HG02642 (cell line): ENCODE results near the gene CDCP1.
A peak's percentile ranks its signal among the peaks of the same experiment; 100 is the strongest.

Source experiments
- ATAC-seq: cut with Tn5 transposase; IDR thresholded peaks from one replicate; pipeline ENCODE4 v1.9.1; 2021; ENCODE audit warnings: mild to moderate bottlenecking; ENCODE audit not compliant: unreplicated experiment, poor library complexity

The CDCP1 gene

DNA sequence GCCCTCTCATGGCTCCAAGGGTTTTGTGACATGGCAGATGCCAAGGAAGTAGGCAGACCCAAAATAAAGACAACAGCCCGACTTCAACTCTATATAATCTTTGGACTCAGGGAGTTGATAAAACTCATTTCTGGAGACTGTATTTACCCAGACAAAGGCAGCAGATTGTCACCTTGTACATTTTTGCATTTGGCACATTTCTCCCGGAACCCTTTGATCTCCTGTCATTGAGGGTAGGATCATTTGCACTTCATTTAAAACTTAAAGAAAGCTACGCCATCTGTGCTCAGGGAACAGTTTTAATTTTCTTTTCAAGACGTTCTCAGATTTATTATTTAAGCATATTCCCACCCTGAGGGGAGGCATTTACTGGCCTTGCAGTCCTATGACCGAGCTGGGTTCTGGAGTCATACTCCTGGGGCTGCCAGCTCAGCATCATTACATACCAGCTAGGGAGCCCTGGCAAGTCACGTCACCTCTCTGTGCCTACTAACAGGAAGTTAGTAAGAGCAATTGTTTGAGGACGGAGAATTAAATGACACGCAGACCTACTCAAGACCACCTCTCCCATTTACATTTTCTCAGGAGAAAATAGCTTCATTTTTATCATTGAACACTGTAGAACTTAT lies 5.9 kb downstream of the CDCP1 start:
- no peak for ATAC-seq

DNA sequence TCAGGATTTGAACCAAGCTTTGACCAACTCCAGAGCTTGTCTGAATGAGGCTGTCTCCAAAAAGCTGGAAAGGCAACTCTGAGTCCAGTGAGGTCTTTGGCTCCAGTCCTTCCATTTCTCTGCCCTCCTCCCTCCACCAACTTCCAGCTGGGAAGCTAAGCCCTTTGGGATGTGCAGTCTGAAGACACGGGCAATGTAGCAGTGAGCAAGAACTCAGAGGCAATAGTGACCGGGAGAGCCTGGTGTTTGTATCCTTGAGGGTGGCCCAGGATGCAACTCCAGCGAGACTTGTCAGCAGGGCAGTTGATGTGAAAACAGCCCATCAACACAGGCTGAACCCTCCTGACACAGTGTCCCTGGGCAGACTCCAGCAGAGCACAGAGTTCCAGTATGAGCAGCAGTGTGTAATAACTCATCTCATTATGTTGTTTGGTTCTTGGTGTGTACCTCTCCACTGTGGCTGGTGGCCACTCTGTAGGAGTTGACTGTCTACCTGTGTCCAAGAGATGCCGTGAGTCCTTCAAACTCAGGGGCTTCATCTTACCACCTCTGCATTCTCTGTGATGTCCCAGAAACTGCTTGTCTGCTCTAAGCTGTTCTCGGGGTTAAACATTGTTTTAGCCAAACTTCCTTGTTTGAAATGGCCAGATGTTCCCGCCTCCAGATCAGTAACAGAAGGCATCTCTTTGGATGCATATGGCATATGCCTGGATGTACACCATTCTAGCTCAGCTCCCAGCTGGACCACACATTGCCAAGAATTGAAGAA lies 6.6 kb downstream of the CDCP1 start:
- ATAC-seq: no peak

DNA sequence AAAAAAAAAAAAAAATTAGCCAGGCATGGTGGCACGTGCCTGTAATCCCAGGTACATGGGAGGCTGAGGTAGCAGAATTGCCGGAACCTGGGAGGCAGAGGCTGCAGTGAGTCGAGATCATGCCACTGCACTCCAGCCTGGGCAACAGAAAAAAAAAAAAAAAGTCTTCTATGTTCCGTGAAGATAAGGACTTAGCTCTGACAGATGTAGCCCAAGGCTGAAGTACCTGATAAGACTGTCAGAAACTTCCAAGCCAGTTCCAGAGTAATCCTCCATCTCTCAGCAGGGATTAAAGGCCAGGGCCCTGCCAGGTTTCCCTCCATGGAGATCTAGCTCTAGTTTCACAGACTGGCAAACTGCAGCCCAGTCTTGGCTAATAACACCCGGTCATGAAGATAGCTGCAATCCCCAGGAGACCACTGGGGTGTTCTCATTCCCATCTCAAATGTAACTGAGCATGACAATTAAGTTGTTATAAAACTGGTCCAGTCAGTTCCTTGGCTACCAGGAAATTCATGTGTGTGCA lies 8.5 kb downstream of the CDCP1 start:
- ATAC-seq: no peak

DNA sequence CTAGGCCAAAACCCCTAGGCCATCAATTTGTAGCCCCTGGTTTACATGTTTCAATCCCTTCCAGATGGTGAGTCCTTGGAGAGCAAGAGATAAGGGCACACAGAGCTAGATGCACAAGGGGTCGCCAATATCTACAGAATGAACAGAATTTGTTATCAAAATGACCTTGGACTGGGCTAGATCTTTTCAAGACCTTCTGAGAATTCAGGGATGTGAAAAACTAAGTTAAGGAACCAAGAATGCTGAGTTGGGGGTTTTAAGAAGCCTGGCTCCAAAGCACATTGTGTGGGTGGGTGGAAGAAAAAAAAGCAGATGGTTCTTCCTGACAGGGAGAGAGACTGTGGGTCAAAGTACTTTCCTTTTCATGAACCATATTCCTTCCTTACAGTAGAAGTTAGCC lies 10.2 kb downstream of the CDCP1 start:
- ATAC-seq: no peak

DNA sequence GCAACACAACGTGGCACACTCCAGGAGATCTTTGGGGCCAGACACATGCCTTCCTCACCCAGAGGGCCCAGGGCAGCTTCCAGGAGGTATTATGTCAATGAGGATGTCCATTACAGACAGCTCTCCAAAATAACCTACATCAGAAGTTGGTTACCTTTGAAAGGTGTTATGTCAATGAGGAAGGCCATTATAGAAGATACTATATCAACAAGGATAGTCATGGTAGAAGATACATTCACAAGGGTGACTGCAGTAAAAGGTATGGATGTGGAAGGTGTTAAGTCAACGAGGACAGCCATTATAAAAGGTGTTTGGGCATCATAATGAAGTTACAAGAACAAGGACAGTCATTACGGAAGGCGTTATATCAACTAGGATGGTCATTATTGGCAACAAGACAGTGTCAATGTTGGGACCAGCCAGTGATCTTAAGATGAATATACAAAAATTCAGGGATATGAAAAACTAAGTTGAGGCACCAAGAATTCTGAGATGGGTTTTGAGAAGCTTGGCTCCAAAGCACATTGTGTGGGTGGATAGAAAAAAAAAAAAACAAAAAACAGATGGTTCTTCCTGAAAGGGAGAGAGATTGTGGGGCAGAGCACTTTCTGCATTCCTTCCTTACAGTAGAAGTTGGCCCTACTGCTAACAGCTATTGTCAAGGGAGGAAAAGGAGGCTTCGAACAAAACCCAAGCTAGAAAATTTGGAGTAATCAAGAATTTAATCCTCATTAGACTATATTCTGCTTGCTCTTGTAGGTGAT lies 11.2 kb downstream of the CDCP1 start:
- no peak for ATAC-seq

DNA sequence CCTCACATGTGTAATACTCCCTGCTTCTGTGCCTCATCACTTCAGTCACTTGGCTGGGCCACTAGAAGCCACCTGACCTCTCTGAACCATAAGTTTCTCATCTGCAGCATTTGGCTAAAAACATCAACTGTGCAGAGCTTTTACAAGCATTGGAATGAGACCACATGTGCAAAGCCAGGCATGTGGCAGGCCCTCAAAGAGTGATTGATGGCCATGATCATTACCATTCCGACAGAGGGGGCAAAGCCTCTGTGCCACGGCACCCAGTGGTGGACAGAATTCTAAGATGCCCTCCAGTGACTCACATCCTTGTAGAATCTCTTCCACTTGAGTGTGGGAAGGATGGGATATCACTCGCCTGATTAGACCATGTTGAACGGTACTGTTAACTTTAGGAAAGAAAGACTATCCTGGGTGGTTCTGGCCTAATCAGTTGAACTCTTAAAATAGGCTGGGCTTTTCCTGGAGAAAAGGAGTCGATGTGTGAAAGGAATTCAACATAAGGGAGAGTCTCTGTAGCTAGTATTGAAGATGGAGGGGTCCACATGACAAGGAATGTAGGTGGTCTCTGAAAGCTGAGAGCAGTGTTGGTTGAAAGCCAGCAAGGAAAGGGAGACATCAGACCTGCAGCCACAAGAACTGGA lies 13.5 kb downstream of the CDCP1 start:
- no peak for ATAC-seq

DNA sequence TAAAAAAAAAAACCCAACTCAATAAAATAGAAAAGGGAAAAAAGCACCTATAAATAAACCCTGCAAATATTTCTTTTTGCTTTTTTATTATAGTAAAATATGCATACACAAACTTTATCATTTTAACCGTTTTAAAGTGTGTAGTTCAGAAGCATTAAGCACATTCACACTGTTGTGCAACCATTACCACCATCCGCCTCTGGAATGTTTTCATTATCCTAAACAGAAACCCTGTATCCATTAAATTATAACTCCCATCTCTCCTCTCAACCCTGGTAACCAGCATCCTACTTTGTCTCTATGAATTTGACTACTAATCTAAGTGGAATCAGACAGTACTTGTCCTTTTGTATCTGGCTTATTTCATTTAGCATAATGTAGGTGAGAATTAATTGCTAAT lies 15.0 kb downstream of the CDCP1 start:
- no peak for ATAC-seq

DNA sequence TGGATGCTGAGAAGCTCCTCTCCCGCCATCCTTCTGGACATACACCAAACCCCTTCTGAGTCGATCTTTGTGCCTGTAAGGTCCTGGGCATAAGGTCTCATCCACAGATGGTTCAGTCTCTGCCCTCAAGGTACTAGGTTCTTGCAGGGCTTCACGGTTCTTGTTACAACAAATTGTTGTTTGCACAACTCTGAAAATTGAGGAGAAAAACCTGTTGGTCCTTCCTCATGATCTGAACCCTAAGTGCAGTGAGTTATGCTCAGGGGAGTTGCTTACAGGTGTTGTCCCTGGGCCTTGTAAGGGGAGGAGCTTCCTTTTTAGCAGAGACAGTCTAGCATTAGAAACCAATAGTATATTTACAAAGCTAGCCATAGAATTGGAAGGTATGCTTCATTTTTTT lies 15.7 kb downstream of the CDCP1 start:
- no peak for ATAC-seq

DNA sequence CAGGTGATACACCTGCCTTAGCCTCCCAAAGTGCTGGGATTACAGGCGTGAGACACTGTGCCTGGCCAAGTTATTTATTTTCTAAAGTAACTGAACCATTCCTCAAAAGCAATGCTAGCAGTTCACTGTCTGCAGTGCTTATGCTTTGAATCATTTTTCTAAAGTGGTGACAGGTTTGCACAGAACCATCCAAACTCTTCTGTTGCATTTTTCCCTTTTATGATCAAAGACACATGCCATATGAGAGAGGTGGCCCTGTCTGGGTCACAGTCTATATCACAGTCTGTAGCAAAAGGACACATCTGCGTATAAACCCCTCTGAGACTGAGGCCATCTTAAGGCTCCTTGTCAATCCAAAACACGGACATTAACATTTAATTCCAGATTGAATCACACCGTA lies 17.2 kb downstream of the CDCP1 start:
- no peak for ATAC-seq

DNA sequence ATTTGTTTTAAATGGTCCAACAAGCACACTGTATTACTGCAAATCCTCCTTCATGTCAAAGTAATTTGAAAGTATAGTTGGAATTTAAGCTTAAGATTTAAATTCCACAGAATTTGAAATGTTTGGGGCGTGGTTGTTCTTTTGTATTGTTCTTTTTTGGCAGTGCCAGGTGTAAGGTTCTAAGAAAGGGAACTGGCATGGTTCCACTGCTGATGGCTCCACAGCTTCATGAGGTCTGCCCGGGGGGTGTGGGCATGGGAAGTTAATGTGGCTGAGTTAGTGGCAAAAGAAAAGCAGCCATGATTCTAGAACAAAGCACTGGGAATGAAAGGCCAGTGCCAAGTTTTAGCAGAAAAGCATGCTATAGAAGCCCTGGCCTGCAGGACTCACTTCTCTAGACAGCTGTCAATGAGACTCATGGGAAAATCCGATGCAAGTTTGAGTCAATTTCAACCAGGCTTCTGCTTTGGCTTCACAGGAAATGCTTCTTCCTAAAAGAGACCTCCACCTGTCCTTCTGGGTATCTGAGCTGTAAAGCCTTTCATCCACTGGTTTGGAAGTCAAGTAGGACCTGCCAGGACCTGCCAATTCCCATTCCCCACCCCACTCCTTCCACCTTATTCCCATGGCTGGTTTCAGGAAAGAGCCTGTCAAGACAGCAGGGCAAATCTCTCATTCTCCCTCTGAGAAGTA lies 18.9 kb downstream of the CDCP1 start:
- ATAC-seq: no peak

DNA sequence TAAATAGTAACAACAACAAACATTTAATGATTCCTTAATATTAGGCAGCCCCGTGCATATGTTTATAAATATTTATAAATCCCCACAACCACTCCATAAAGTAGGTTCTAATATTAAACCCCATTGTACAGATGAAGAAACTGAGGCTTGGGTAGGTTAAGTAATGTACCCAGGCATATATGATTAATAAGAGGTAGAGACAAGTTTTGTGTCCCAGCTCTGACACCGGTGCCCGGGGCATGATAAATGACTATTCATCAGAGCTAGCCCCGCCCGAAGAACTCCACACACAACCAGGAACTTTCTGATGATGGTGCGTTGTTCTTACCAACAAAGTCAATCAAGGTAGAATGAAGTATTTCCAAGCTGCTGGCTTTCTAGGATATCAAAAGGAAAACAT lies 19.4 kb downstream of the CDCP1 start:
- no peak for ATAC-seq

DNA sequence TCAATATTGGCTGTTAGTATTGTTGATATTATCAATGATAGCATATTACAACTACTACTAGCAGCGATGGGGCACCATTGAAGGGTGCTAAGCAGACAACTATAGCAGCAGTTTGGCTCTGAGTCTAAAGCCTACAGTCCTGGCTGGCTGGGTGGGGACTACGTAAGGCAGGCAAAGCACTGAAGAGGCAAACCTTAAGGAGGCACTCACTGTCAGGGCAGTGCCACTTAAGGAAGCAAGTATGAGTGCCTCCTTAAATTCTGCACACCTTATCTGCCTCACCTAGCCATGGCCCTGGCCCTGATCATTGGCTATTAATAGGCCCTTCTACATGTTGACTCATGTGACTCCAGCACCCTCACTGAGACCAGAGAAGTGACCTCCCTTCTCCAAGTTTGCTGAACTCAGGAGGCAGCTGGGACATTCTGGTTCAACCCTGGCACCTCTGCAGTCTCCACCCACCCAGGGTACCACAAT lies 20.6 kb downstream of the CDCP1 start:
- ATAC-seq: no peak

DNA sequence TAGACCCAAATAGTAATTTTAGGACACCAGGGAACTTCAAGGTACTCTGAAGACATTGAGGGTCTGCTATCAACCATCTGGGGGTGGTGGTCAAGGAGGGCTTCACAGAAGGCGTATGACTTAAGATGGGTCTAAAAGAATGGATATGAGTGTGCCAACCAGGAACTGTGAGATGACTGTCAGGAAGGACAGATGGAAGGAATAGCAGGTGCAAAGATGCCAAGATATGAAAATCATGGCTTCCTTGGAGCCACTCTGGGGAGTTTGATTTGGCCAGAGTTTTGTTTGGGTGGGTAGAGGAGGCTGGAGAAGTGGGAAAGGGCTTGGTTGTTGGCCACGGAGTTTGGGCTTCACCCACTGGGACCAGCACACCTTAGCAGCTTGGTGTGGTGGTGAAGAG lies 21.2 kb downstream of the CDCP1 start:
- ATAC-seq: no peak

DNA sequence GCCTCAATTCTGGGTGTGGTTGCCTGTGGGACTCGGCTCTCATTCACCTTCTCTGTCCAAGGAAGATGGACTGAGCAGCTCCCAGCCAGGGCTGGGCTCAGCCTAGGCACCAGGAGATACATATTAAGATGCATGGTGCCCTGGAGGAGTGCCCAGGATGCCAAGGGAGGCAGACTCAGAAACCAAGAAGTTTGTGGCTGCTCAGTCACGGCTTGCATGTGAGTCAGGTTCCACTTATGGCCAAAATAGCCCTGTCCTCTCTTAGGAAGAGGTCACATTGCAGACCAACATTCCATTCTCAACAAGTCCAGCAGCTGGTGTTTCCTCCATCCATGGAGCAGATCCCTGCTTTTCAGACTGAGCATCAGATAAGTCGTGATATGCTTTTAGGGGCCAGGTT lies 21.8 kb downstream of the CDCP1 start:
- no peak for ATAC-seq

DNA sequence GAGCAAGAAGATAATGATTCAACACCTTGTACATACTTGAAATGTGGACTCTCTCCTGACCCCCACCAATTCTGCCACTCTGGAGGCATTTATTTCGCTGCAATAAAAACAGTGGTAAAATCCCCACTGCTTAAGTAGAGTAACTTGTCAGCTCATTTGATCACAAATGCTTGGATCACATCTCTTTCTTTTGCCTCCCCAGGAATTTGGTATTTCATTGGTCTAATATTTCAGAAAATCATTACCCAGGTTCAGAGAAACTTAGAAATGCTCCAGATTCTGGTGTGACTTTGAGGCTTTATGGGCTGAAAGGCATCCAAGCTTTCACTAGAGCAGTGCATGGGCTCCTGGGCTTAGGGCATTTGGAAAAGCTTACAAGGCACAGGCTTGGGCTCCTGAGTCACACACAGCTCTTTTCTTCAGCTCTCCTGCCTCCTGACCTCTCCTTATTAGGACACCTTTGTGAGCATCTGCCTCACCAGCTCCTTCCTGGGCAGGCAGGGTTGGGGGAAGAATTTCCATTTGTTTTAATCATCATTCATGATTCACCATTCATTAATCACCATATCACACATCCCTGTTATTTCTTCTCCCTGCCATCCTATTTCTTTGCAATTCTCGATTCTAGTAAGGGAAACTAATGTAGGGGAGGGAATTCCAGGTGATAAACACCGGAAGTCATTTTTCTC lies 22.5 kb downstream of the CDCP1 start:
- ATAC-seq: no peak

DNA sequence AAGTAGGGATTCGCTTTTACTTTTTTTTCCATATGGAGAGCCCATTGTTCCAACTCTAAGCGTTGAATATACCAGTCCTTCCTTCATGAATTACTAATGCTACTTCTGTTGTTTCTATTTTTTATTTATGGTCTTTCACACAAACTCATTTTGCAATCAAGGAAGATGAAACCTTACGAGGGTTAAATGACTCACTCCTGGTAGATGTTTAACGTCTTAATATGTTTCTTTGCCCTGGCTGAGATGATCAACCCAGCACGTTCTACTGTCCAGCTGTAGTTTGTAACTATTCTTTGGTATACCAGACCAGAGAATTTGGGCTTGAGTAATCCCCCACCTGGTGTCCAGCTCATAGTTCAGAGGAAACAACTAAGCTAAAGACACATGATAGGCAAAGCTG lies 23.1 kb downstream of the CDCP1 start:
- ATAC-seq: peak; percentile 57

DNA sequence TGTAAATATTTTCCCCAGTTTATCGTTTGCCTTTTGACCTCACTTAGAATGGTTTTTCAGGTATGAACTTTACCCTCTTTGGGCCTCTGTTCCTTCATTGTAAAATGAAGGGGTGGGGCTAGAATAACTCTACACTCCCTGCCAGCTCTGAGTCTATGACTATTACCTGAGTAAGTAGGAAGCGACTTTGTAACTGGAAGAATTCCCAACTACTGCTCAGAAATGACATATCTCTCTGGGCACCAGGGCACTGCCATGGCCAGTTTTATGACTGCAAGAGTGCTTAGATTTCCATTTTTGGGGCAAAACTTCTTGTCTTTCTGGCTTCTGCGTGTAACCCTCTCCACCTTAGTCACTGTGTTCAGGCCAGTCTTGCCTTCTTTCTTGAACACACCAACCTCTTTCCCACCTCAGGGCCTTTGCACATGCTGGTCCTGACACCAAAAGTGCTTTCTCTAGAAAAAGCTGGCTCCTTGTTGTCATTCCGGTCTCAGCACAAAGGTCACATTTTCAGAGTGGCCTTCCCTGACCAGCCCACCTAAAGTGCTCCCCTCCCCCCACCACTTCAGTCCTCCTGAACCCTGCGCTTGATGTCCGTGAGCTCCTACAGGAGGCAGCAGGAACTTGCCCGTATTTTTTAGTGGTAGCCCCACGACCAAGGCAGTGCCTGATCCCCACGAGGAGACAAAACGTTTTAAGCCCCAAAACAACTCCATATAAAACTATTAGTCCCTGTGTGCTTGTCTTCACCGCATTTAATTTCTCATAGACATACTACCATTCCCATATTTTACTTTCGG lies 25.6 kb downstream of the CDCP1 start:
- ATAC-seq: no peak

DNA sequence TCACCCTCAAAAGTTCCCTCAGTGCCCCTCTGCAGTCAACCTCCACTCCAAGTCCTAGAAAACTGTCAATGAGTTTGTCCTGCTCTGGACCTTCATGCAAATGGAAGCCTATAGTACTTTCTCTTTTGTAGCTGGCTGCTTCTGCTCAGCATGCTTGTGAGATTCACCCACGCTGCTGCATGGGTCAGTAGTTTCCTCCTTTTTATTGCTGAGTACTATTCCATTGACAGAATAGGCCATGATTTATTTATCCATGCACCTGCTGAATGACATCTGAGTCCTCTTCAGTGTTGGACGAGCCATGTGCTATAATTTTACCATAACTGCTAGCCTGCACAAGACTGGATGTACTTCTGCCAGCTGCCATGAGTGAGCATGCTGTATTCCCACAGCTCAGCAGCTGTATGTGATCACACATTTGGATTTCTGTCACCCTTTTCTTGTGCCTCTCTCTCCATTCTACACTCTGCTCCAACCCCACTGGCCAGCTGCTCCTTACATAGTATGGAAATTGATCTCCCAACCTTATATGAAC lies 26.3 kb downstream of the CDCP1 start:
- no peak for ATAC-seq
